Spleen (tissue), 7 donors: ENCODE results near the gene C8G.
A peak's percentile ranks its signal among the peaks of the same experiment; 100 is the strongest.

Experiments
- CTCF ChIP-seq, 11 experiments: fragments of 200-600 bp in 7 of 11; fragments of 450-650 bp in 4 of 11; sonication (generic) in 4 of 11; IDR thresholded peaks in 8 of 11; conservative IDR thresholded peaks in 3 of 11; 1 replicate in 7 of 11; 2 replicates in 4 of 11; pipeline versions ENCODE4 v1.4.0 to v1.8.0; 2016 to 2021; ENCODE audit warnings: antibody characterized with exemption in 11 of 11, inconsistent platforms in 4 of 11, mild to moderate bottlenecking in 1 of 11
- POLR2AphosphoS5 ChIP-seq, 3 donors: sonication (generic); formaldehyde crosslinking; IDR thresholded peaks; one replicate each; pipeline ENCODE4 v1.5.1; 2017; ENCODE audit warnings: antibody characterized with exemption in 3 of 3
- donor health status: DM: no; HTN: no; CAD: no; lungs with moderate emphysema.
- donor health status: DM: no; HTN: no; CAD: no.
- donor health status: DM: no; HTN: no; CAD: no.

GRCh38 chr9:136981588-136982231 lies 36.7 kb downstream of the C8G start:
- TF ChIP-seq POLR2AphosphoS5 (IDR thresholded peaks at IDR 0.05) (peak in 2 of 3 donors; percentile 35 to 43), CTCF (IDR thresholded peaks at IDR 0.05 in 8 of 11, conservative IDR thresholded peaks at IDR 0.05 in 3 of 11) (no peak)
